DMS114 treated with DMSO at 0.1 percent for 48 hours (cell line): ENCODE results near the gene ARL11.
"Not testable (repeated sequence)": the region's sequence is repeated elsewhere in the genome, so short reads cannot be mapped to it uniquely, and the experiment has no call there.

Experiments
- DNase-seq: peaks from one replicate; lab custom pipeline; 2025; ENCODE audit not compliant: unreplicated experiment; lab: John Stamatoyannopoulos, UW

Gene ARL11

DNA sequence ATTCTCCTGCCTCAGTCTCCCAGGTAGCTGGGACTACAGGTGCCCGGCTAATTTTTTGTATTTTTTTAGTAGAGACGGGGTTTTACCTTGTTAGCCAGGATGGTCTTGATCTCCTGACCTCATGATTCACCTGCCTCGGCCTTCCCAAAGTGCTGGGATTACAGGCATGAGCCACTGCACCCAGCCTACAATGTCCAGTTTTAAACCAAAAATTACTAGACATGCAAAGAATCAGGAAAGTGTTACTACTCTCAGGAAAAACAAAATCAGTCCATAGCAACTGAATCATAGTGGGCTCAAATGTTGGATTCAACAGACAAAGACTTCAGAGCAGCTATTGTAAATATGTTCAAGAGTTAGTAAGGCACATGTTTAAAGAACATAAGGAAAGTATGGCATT is 16.3 kb upstream of the ARL11 start:
- DNase-seq = not testable (repeated sequence)

DNA sequence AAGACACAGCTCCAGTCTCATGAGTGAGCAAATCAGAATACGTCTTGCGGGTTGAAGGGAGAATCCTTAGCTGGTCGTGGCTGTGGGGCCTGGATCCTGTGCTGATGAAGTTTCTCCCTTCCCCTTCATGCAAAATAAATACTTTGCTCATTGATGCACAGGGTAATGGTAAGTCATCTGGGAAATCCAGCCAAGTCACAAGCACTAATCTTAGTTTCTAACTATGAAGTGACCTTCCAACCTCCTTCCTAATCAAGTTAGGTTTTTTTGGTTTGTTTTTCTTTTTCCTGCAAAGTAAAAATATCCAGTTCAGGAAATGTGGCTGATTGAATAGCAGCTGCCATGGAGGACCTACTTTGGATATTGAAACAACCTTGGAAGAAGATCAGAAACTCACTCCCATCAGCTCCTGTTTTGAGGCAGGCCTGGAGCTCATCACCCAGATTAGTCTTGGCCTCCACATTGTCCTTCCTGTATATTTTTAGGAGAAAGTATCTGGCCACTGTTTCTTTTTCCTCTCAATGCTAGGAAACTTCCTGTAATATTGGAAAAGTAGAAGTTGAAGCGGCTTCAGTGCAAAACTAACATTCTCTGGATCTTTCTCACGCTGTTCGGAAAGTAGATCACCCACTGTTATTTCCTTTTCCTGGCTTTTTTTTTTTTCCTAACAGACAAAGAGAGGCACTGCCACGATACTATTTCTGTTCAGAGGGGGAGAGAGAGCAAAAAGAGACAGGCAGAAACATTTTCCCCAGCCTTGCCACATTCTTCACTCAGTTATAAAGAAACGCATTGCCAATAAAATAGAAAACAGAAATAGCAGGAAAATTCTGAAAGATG is 12.3 kb upstream of the ARL11 start:
- DNase-seq = no peak

DNA sequence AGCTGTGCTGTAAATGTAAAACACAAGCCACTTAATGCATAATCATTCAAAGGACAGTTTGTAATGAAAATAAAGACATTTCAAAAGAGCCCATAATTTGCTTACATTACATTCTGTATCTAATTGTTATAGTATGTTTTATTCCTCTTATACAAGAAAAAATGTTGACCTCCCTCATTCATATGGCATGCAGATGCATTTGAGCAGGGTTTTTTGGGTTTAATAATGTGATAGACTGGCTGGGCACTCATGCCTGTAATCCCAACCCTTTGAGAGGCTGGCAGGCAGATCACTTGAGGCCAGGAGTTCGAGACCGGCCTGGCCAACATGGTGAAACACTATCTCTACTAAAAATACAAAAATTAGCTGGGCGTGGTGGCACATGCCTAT is 11.6 kb upstream of the ARL11 start:
- no peak for DNase-seq

DNA sequence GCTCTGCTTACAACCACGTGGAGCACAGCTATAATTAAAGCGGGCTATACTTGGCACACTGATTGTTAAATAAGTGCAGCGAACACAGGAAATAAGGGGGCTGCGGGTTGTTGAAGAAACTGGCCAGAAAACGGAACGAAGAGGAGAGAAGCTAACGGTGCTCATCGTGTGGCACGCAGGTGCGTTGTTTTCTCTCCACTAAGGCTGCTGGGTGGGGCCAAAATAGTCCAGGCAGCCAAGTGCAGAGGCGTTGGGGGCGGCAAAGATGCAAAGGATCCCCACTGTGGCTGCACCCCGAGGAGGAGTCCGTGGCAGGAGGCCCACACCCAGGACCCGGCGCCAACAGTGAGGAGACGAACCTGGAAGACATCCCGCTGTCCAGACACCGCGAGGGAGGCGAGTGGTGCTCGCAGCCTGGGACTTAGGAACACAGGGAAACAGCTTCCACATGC is 8.1 kb upstream of the ARL11 start:
- no peak for DNase-seq

DNA sequence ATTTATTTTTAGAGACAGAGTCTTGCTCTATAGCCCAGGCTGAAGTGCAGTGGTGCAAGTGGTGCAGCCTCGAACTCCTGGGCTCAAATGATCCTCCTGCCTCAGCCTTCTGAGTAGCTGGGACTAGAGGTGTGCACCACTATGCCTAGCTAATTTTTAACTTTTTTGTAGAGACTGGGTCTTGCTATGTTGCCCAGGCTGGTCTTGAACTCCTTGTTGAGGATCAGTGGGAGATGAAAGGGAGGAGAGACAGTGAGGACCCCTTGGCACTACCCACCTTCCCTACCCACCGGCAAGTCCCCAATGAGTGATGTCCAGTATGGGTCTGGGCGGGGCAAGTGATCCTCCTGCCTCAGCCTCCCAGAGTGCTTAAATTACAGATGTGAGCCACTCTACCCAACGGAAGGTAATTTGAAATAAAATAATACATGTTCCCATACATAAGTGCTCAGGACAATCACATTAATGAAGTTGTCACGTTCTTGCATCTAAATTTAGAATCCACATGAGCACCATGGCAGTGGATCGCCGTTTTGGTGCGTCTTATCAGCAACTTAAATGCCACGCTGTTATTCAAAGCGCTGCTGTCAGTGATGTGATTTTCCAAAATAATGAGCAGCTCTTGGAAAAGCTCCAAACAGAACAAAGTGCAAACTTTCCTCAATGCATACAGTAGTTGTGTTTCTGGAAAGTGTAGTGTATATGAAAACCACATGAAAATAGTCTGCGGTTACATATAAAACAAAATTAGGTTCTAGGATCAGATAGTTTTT is 5.9 kb upstream of the ARL11 start:
- DNase-seq = no peak

DNA sequence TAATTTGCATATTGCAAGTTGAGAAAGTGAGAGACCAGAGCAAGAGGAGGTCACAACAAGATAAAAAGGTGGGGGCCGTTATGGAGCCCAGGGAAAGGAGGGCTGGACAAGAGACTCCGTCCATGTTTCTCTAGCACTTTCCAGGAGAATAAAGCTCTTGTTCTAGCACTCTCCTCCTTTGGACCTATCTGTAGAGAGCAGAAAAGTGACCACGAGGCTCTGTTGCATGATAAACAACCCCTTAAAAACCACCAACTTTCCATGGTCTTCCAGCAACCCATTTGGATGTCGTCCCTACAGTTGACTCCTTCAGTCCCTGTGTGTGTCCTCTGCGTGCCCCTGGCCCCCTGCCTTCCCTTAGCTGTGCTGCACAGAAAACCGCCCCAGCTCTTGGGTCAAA is 4.1 kb upstream of the ARL11 start:
- DNase-seq = no peak

DNA sequence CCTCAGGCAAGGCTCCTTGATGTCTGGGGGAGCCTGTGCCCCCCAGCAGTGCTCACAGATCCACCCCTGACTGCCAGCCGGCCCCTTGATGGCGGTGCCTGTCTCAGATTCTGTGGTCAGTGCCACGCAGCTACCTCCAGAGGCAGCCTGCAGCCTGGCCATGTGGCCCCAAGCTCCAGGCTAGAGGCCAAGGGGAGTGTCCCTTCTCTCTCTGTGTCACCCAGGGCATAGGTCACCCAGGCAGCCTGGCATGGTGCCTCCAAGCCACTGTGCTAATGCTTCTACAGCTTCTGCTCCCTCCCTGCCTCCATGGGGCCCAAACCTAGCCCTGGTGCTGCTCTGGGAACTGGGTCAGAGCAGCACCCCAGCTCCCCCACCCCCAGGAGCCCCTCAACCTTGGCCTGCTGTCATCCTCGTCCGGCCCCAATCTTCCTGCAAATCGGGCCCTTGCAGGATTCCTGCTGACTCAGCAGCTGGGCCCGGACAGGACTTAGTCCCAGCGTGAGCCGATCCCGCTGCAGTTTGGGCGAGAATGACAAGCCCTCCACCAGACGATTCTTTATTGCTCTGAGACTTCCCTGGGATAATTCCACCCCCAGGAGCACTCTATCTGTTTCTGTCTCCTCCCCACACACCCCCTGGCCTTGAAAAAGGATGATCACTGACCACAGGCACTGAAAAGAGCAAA is 2.8 kb upstream of the ARL11 start:
- no peak for DNase-seq

DNA sequence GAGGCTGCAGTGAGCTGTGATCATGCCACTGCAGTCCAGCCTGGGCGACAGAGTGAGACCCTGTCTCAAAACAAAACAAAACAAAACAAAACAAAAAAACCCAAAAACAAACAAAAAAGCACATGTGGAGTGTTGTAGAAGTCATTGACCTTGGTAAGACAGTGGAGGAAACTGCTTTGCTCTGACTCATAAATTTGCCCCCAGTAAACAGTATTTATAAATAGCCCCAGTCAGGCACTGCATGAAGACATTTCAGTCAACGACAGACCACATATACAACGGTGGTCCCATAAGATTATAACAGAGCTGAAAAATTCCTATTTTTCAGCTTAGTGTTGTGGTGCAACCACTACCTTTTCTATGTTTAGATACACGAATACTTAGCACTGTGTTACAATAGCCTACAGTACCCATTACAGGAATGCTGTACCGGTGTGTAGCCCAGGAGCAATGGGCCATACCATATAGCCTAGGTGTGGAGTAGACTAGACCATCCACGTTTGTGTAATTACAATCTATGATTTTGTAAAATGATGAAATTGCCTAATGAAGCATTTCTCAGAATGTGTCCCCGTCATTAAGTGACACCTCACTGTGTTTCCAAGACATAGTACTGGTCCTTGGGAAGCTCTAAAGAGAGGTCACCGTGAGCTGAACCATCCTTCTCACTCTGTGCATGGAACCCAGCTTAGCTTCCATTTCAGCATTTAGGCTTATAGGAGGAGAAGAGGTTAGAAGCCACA is 1.1 kb downstream of the ARL11 start:
- DNase-seq = no peak

DNA sequence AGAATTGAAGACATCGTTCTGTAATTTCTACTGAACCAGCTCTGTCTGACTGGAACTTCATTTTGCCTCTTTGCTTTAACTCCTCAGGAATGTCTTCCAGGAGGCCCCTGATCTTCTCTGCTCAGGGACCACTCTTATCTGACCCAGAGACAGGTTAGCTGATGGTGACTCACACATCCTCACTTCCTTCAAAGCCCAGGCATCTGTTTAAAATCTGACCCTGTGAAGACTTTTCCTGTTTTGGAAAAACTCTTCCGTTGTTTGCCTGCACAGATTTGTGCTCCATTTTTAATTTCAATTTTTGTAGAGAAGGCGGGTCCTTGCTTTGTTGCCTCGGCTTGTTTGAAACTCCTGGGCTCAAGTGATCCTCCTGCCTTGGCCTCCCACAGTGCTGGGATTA is 1.6 kb downstream of the ARL11 start:
- no peak for DNase-seq

DNA sequence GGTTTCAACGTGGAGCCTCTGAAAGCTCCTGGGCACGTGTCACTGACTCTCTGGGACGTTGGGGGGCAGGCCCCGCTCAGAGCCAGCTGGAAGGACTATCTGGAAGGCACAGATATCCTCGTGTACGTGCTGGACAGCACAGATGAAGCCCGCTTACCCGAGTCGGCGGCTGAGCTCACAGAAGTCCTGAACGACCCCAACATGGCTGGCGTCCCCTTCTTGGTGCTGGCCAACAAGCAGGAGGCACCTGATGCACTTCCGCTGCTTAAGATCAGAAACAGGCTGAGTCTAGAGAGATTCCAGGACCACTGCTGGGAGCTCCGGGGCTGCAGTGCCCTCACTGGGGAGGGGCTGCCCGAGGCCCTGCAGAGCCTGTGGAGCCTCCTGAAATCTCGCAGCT is 2.3 kb downstream of the ARL11 start:
- no peak for DNase-seq

DNA sequence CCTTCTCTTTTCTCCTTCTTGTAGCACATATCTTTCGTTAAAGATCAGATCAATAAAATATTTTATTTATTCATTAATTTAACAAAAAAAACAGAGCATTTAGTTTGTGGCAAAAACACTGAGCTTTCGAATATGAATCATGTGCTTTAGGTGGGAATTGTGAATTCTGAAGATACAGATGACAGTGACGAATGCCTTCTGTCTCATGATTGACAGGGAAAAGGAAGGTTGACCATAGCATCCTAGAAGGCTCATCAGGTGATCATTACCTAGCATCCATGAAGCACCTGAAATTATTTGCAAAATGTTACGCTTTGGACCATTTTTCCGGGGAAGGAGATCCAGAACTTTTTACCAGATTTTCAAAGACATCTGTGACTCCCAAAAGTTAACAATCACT is 3.8 kb downstream of the ARL11 start:
- no peak for DNase-seq

DNA sequence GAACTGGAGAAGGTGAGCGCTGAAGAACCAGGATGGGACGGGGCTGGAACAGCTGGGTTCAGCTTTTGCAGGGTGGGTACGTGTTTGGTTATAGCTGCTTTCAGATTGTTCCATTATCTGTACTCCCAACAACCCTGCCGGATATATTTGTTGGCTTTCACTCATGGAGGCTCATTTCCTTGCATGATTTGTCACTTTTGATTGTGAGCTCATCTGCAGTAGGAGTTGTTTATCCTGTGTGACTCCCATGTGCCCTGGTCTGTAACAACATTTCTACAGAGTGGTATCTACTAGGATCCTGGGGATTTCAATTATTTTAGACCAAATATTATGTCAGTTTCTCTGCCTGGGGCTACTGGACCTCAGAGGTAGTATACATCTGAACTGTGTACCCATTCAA is 5.4 kb downstream of the ARL11 start:
- DNase-seq = no peak

DNA sequence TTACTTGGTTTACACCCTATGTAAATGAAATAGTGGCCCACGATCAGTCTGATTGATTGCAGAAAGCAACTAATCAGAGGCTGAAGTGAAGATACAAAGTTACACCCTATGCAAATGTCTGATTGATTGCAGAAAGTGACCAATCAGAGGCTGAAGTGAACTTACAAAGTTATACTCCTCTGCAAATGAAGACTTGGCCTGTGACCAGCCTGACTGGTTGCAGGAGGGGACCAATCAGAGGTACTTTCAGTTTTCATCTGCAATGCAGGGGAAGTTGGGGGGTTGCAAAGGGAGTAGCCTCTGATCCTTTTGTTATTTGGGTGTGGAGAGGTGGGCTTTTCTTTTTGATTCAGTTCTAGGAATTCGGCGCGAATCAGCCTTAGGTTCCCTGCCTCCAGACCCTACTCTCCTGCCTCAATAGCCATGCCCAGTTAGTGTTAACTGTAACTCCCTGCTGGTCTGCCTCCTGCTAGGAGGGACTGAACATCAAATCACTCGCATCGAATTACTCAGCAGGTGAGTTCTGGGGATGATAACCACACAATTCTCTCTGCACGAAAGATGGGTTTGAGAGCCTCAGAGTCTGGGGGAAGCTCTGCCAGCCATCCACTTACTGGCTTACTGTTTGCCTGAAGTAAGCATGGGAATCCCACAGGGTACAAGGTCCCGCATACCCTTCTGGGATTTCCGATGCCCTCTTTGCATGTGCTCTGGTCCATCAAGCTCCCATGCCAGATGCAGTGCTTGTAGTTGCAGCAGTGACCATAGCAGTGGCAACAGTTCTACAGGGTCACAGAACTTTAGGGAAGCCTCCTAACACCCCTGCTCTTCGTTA is 7.5 kb downstream of the ARL11 start:
- no peak for DNase-seq

DNA sequence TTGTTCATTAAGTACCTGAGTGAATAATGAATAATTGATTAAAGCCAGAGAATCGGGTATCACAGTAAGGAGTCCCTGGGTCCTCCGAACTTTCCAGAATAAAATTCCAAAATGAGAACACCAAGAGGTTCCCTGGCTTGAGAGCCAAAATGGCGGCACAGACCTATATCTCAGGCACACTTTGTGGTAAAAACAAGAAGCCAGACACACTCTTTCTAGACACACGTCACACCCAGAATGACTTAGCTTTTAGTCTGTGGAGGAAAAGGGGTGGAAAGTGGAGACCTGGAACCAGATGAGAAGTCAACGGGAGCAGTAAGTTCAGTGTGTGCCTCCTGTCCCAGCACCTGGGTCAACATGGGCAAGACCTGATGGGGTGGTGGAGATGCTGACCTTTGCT is 8.4 kb downstream of the ARL11 start:
- no peak for DNase-seq

DNA sequence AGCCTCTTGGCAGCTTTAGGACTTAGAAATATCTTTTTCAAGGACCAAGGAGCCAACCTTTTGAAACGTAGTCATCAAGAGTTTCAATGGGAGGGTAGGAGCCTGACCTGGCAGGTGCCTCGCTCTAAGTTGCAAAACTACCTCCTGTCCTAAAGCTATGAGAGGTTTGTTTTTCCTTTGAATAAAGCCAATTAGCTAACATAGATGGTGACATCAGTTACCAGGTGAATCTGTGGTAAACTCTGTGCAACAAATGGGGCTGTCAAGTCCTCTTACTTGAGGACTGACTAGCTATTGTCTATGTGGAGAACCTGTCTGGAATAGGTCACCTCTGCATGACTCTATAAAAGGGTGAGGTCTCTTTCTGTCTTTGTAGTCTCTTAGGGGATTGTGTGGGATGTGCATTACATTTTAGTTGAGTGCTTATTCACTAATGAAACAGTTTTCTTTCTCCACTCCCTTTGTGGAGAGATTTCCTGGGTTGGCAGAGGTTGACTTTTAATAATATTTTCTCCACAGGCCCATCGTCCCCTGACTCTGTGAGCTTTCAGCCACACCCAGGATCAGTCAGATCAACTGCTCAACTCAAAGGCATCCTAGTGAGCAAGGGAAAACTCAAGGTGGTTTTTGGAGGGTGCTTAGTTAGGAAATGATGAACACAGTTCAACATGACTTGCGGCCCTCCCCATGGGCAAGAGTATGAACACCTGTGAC is 9.9 kb downstream of the ARL11 start:
- no peak for DNase-seq

DNA sequence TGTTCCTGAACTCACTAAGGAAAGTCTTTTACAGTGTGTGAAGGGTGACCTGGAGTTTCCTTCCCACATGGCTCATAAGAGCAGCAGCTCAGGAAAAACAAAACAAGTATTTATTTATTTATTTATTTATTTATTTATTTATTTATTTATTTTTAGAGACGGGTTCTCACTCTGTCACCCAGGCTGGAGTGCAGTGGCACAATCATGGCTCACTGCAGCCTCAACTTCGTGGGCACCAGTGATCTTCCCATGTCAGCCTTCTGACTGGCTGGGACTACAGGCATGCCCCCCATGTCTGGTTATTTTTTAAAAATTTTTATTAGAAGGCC is 10.4 kb downstream of the ARL11 start:
- no peak for DNase-seq

DNA sequence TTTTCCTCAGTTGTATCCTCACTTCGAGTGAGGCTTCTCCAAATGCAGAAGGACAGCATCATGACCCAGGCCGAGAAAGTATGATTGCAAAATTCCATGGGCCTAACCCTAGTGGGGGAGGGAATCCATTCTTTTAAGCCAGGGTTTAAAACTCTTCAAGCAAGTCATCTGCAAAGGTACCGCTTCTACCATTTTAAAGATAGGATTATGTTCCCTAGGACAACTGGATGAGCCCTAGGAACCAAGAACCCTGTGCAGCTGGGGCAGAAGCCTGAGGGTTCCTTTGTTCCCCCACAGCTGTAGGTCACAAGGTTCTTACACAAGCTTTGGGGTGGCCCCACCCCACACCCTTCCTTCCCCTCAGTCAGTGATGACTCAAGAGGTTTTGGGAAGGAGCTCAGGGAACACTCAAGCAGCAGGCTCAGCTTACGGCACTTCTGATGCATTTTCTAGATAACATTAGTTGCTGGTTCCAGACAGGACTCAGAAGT is 13.5 kb downstream of the ARL11 start:
- DNase-seq = no peak

DNA sequence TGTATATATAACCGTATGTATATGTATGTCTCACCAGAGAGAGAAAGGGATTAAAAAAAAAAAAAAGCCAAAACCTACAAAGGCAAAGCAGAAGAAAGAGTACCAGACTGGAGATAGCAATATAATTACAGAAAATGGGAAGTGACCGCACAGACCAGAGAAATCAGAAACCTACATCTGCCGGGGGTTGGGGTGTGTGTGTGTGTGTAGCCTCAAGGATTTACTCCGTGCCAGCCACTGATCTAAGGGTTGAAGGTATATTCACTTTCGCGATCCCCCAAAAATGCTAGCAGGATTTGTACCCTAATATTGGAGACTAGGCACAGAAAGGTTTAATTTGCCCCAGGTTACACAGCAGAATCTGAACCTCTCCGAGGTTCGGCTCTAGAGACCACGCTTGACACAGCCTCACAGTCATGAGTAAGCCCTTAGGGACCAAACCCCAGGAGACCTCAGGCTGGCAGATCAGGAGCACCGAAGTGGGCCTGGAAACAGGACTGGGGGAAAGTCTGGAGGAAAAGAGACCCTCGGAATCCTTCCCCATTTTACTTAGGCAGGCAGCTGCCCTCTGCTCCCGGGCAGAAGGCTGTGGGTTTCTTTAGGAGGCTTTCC is 14.8 kb downstream of the ARL11 start:
- DNase-seq = no peak

DNA sequence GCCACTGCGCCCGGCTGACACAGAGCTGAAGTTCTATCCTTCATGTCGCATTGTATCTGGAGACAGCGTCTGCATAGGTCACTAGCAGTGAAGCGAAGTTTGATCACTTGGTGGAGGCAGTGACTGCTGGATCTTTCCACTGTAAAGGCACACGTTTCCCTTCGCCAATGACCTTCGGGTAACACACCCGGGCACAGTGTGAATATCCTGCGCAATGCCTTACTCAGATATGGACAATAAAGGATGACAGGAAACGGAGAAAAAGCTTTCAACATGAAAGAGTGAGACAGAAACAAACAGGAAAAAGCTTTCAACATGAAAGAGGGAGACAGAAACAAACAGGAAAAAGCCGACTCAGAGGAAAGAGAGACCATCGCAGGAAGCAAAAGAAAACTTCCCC is 17.1 kb downstream of the ARL11 start:
- no peak for DNase-seq
